SK-N-SH (cell line): ENCODE results near the gene ANKRD44. TPM values are rescaled to one million over a fixed set of nuclear protein-coding genes. Genes with fewer than 3 reads are reported as not detected.

Experiments
- CTCF ChIA-PET: fragments of 300-600, 350-600 bp; formaldehyde crosslinking; extraction: SDS; loops from one replicate; lab custom pipeline; 2021; lab: Yijun Ruan, JAX
- POLR2A ChIA-PET: fragments of 350-600 bp; sonication (Branson Sonifier 250); formaldehyde crosslinking; extraction: SDS; loops from one replicate; lab custom pipeline; 2020; ENCODE audit warnings: antibody characterized with exemption, inconsistent platforms; lab: Yijun Ruan, JAX
- DNase-seq: peaks from one replicate; pipeline ENCODE4 v3.0.0; 2012
- H2AFZ ChIP-seq: fragments of 200-600 bp; sonication (generic); 2 replicates; pipeline ENCODE4 v1.8.1; 2016; ENCODE audit warnings: antibody characterized with exemption, mild to moderate bottlenecking, low read depth
- H3F3A ChIP-seq: fragments of 200-600 bp; sonication (generic); replicated peaks from 2 replicates; pipeline ENCODE3; 2016; ENCODE audit warnings: antibody characterized with exemption, mild to moderate bottlenecking; ENCODE audit not compliant: insufficient read depth
- H3K27ac ChIP-seq, 2 experiments: fragments of 200-500 bp in 1 of 2; fragments of 200-600 bp in 1 of 2; sonication (Bioruptor generic) in 1 of 2; sonication (generic), shearing (Covaris generic) in 1 of 2; 2 replicates each; pipeline versions ENCODE4 v1.5.1 to v1.6.1; 2014 to 2016; ENCODE audit warnings: low read depth in 2 of 2, inconsistent platforms in 1 of 2, low read length in 1 of 2, mild to moderate bottlenecking in 1 of 2, mixed read lengths in 1 of 2
- H3K27me3 ChIP-seq: fragments of 200-600 bp; sonication (generic), shearing (Covaris generic); 2 replicates; pipeline ENCODE4 v1.6.1; 2016; ENCODE audit warnings: mixed run types; ENCODE audit not compliant: insufficient read depth
- H3K36me3 ChIP-seq, 2 experiments: fragments of 200-500 bp in 1 of 2; fragments of 200-600 bp in 1 of 2; sonication (Bioruptor generic) in 1 of 2; sonication (generic) in 1 of 2; replicated peaks in 1 of 2; 2 replicates each; pipeline versions ENCODE3 to v1.5.1; 2014 to 2016; ENCODE audit warnings: low read length in 1 of 2, mild to moderate bottlenecking in 1 of 2; ENCODE audit not compliant: insufficient read depth in 2 of 2, control insufficient read depth in 1 of 2
- H3K4me1 ChIP-seq, 2 experiments: fragments of 200-500 bp in 1 of 2; fragments of 200-600 bp in 1 of 2; sonication (Bioruptor generic) in 1 of 2; sonication (generic), shearing (Covaris generic) in 1 of 2; 2 replicates each; pipeline versions ENCODE4 v1.5.1 to v1.6.1; 2014 to 2016; ENCODE audit warnings: low read depth in 1 of 2, low read length in 1 of 2, mixed run types in 1 of 2; ENCODE audit not compliant: insufficient read depth in 2 of 2, control insufficient read depth in 1 of 2
- H3K4me2 ChIP-seq: fragments of 200-600 bp; sonication (generic), shearing (Covaris generic); 2 replicates; pipeline ENCODE4 v1.6.1; 2017; ENCODE audit warnings: mixed run types
- H3K4me3 ChIP-seq, 2 experiments: fragments of 200-500 bp in 1 of 2; fragments of 200-600 bp in 1 of 2; sonication (Bioruptor generic) in 1 of 2; sonication (generic), shearing (Covaris generic) in 1 of 2; 2 replicates each; pipeline versions ENCODE4 v1.5.1 to v1.8.1; 2014 to 2016; ENCODE audit warnings: low read depth in 2 of 2, inconsistent platforms in 1 of 2, low read length in 1 of 2, mild to moderate bottlenecking in 1 of 2, mixed read lengths in 1 of 2, moderate library complexity in 1 of 2
- H3K79me2 ChIP-seq: fragments of 200-600 bp; sonication (generic); 2 replicates; pipeline ENCODE4 v1.8.1; 2017; ENCODE audit warnings: mild to moderate bottlenecking; ENCODE audit not compliant: insufficient read depth
- H3K9ac ChIP-seq: fragments of 200-600 bp; sonication (generic); 2 replicates; pipeline ENCODE4 v1.6.1; 2017; ENCODE audit warnings: mixed run types
- H3K9me2 ChIP-seq: fragments of 200-600 bp; sonication (generic); 2 replicates; pipeline ENCODE4 v1.6.1; 2017; ENCODE audit warnings: mixed run types
- H3K9me3 ChIP-seq: fragments of 200-600 bp; sonication (generic); 2 replicates; pipeline ENCODE4 v1.6.1; 2017; ENCODE audit warnings: mixed run types, mild to moderate bottlenecking, moderate library complexity
- H4K20me1 ChIP-seq: fragments of 200-600 bp; sonication (generic); 2 replicates; pipeline ENCODE4 v1.6.1; 2017; ENCODE audit warnings: mild to moderate bottlenecking, mixed run types; ENCODE audit not compliant: insufficient read depth
- CHD2 ChIP-seq: fragments of 150-350 bp; IDR thresholded peaks from 2 replicates; pipeline ENCODE4 v1.6.1; 2018; ENCODE audit warnings: low read length; ENCODE audit not compliant: partially characterized antibody
- CTCF ChIP-seq: fragments of 200-600 bp; sonication (generic); IDR thresholded peaks from 2 replicates; pipeline ENCODE4 v1.6.1; 2017; ENCODE audit warnings: antibody characterized with exemption, mild to moderate bottlenecking, moderate library complexity
- ELF1 ChIP-seq: IDR thresholded peaks from 2 replicates; pipeline ENCODE4 v1.4.0; 2012
- EZH2phosphoT487 ChIP-seq: fragments of 200-600 bp; sonication (generic); IDR thresholded peaks from 2 replicates; pipeline ENCODE4 v1.6.1; 2017; ENCODE audit warnings: low read depth, mixed run types, mild to moderate bottlenecking, antibody characterized with exemption, moderate library complexity, borderline replicate concordance
- FOXJ3 ChIP-seq: sonication (generic); formaldehyde crosslinking; IDR thresholded peaks from 2 replicates; pipeline ENCODE4 v1.5.1; 2020; ENCODE audit warnings: mild to moderate bottlenecking, missing genetic modification reagents
- FOXM1 ChIP-seq: IDR thresholded peaks from 2 replicates; pipeline ENCODE4 v1.4.0; 2012; ENCODE audit warnings: low read depth, mild to moderate bottlenecking
- GABPA ChIP-seq: IDR thresholded peaks from 2 replicates; pipeline ENCODE4 v1.4.0; 2012; ENCODE audit warnings: low read depth, mild to moderate bottlenecking
- GATA2 ChIP-seq: sonication (generic); formaldehyde crosslinking; IDR thresholded peaks from 2 replicates; pipeline ENCODE4 v1.5.0; 2020; ENCODE audit warnings: mild to moderate bottlenecking, missing genetic modification reagents
- MXI1 ChIP-seq: IDR thresholded peaks from 2 replicates; pipeline ENCODE4 v1.6.1; 2012; ENCODE audit warnings: mild to moderate bottlenecking, low read depth, low read length, improper control_type of control experiment
- POLR2AphosphoS5 ChIP-seq: IDR thresholded peaks from 2 replicates; pipeline ENCODE4 v1.6.1; 2012; ENCODE audit warnings: low read depth, low read length
- RAD21 ChIP-seq: IDR thresholded peaks from 2 replicates; pipeline ENCODE4 v1.6.1; 2012; ENCODE audit warnings: mild to moderate bottlenecking, low read length
- RCOR1 ChIP-seq: fragments of 150-350 bp; IDR thresholded peaks from 2 replicates; pipeline ENCODE4 v1.6.1; 2017; ENCODE audit warnings: antibody characterized with exemption, low read length
- RFX5 ChIP-seq: IDR thresholded peaks from 2 replicates; pipeline ENCODE4 v1.6.1; 2012; ENCODE audit warnings: mild to moderate bottlenecking, improper control_type of control experiment, low read length
- RXRA ChIP-seq: IDR thresholded peaks from 2 replicates; pipeline ENCODE4 v1.4.0; 2012; ENCODE audit warnings: low read depth, mild to moderate bottlenecking, borderline replicate concordance
- SIN3A ChIP-seq: IDR thresholded peaks from 2 replicates; pipeline ENCODE4 v1.6.1; 2012; ENCODE audit warnings: low read depth, mild to moderate bottlenecking, low read length, moderate library complexity, borderline replicate concordance
- TAF1 ChIP-seq: IDR thresholded peaks from 2 replicates; pipeline ENCODE4 v1.6.1; 2012; ENCODE audit warnings: low read depth, mild to moderate bottlenecking, low read length, moderate library complexity, borderline replicate concordance
- USF1 ChIP-seq: IDR thresholded peaks from 2 replicates; pipeline ENCODE4 v1.4.0; 2012; ENCODE audit warnings: low read depth, borderline replicate concordance
- USF2 ChIP-seq: fragments of 150-350 bp; IDR thresholded peaks from 2 replicates; pipeline ENCODE4 v1.6.1; 2017; ENCODE audit warnings: antibody characterized with exemption, low read length, low read depth, borderline replicate concordance
- YY1 ChIP-seq: IDR thresholded peaks from 2 replicates; pipeline ENCODE4 v1.4.0; 2012; ENCODE audit warnings: low read depth, mild to moderate bottlenecking
- ZBTB33 ChIP-seq: IDR thresholded peaks from 2 replicates; pipeline ENCODE4 v1.4.0; 2012; ENCODE audit warnings: low read depth, borderline replicate concordance
- WGBS: methylation state at CpG from one replicate; pipeline ENCODE4 v1.1.6; 2017; ENCODE audit warnings: low lambda C conversion rate; 5-methylcytosine and 5-hydroxymethylcytosine counted together
- polyA plus RNA-seq, 3 experiments: library from polyadenylated mRNA; depleted of rRNA; stranded (reverse); fragments of >200 nt; gene quantifications; 2 replicates each; pipeline ENCODE4 v1.2.3, GENCODE V29; 2012

ANKRD44 gene
- polyA plus RNA-seq, 1 of the 3 experiments (the other 2 are of a cell fraction), result 12.5 TPM

GRCh38 chr2:197236816-197237215, 73.8 kb downstream of the ANKRD44 start:
- Histone ChIP-seq H3K36me3 (no peaks in the 10 kb centered on the region), H3K9me3 (no peaks in the 10 kb centered on the region), H3K27me3 (no peaks in the 10 kb centered on the region), H3K9ac (no peak overlapping the region), H4K20me1 (no peaks in the 10 kb centered on the region), H2AFZ (no peak overlapping the region), H3K4me2 (no peak overlapping the region), H3K4me3 (no peak overlapping the region), H3K9me2 (no peaks in the 10 kb centered on the region), H3F3A (no peaks in the 10 kb centered on the region), H3K27ac (no peak overlapping the region), H3K79me2 (no peaks in the 10 kb centered on the region), H3K4me1 (peaks cover 0 to 6% of the 10 kb centered on the region in 2 experiments; a peak in 1 of 4 replicates)
- no peak for DNase-seq
- WGBS, result 78% methylated on average over 7 of the region's 7 CpGs
- ChIA-PET CTCF (no interaction called here), POLR2A (no interaction called here)
- TF ChIP-seq FOXJ3 (CRISPR knock-in tag) (no peak), MXI1 (no peak), USF1 (no peak), EZH2phosphoT487 (no peak), CTCF (no peak), SIN3A (no peak), RCOR1 (no peak), YY1 (no peak), RAD21 (no peak)

GRCh38 chr2:197236159-197236558, 74.4 kb downstream of the ANKRD44 start:
- 82% methylated on average over 2 of the region's 2 CpGs for WGBS
- H3K27ac ChIP-seq, result no peak overlapping the region
- H3K4me3 ChIP-seq, result no peak overlapping the region
- no peaks in the 10 kb centered on the region for H3K36me3 ChIP-seq
- peaks cover 0 to 6% of the 10 kb centered on the region in 2 experiments; a peak in 1 of 4 replicates for H3K4me1 ChIP-seq
- H3F3A ChIP-seq, result no peaks in the 10 kb centered on the region
- no peak for DNase-seq
- H2AFZ ChIP-seq, result no peak overlapping the region
- no peaks in the 10 kb centered on the region for H4K20me1 ChIP-seq
- ChIA-PET CTCF (no interaction called here), POLR2A (no interaction called here)
- H3K79me2 ChIP-seq, result no peaks in the 10 kb centered on the region
- H3K9ac ChIP-seq, result no peak overlapping the region
- H3K27me3 ChIP-seq, result no peaks in the 10 kb centered on the region
- no peak overlapping the region for H3K4me2 ChIP-seq
- no peaks in the 10 kb centered on the region for H3K9me3 ChIP-seq
- TF ChIP-seq GATA2 (CRISPR knock-in tag), result no peak
- no peak for TF ChIP-seq EZH2phosphoT487
- TF ChIP-seq RFX5, result no peak
- no peak for TF ChIP-seq TAF1
- no peak for TF ChIP-seq RXRA
- TF ChIP-seq ELF1, result no peak
- TF ChIP-seq ZBTB33, result no peak
- no peak for TF ChIP-seq CHD2
- TF ChIP-seq FOXM1, result no peak
- no peak for TF ChIP-seq GABPA
- TF ChIP-seq SIN3A, result no peak
- no peak for TF ChIP-seq POLR2AphosphoS5
- no peak for TF ChIP-seq USF2
- H3K9me2 ChIP-seq, result no peaks in the 10 kb centered on the region
